Caco-2 (cell line): Measurements from ENCODE around the gene NAA30. TPM values are rescaled to one million over a fixed set of nuclear protein-coding genes. Genes with fewer than 3 reads are reported as not detected.

Experiments
- BruUV-seq: library from RNA; stranded (reverse); fragments of 400-500 nt; replicated peaks from 2 replicates; lab custom pipeline; 2021; lab: Mats Ljungman, UMichigan
- CTCF ChIA-PET: fragments of 300-600 bp; sonication (Branson Sonifier 250); formaldehyde crosslinking; loops from one replicate; lab custom pipeline; 2022; ENCODE audit warnings: antibody characterized with exemption; lab: Charles Lee
- POLR2A ChIA-PET: fragments of 300-600 bp; sonication (Branson Sonifier 250); formaldehyde crosslinking; loops from one replicate; lab custom pipeline; 2022; ENCODE audit warnings: antibody characterized with exemption; lab: Charles Lee
- DNase-seq, 2 experiments: peaks; one replicate each; pipeline versions ENCODE4 v3.0.0 to v3.0.0-alpha.2; 2020 to 2022
- H3K27me3 ChIP-seq: replicated peaks from 2 replicates; pipeline ENCODE4 v1.6.0; 2011; ENCODE audit warnings: low read length; ENCODE audit not compliant: control insufficient read depth, insufficient read depth
- H3K36me3 ChIP-seq: 2 replicates; pipeline ENCODE4 v1.5.1; 2011; ENCODE audit warnings: low read length; ENCODE audit not compliant: control insufficient read depth, insufficient read depth
- H3K4me1 ChIP-seq: fragments of 250-450 bp; sonication (Bioruptor Pico); 2 replicates; pipeline ENCODE4 v1.5.1; 2020; ENCODE audit warnings: mild to moderate bottlenecking
- H3K4me3 ChIP-seq: 2 replicates; pipeline ENCODE4 v1.5.1; 2011; ENCODE audit warnings: low read depth, mild to moderate bottlenecking, control low read depth, low read length
- H3K9me3 ChIP-seq: fragments of 250-450 bp; sonication (Bioruptor Pico); 2 replicates; pipeline ENCODE4 v1.5.1; 2020; ENCODE audit warnings: mild to moderate bottlenecking, moderate library complexity
- H3K27ac Mint-ChIP-seq: one replicate; pipeline ENCODE4 v1.8.0; 2022; ENCODE audit warnings: mixed read lengths; ENCODE audit not compliant: unreplicated experiment
- H3K27me3 Mint-ChIP-seq: one replicate; pipeline ENCODE4 v1.8.0; 2022; ENCODE audit warnings: mixed read lengths; ENCODE audit not compliant: insufficient read depth, unreplicated experiment
- H3K36me3 Mint-ChIP-seq: one replicate; pipeline ENCODE4 v1.8.0; 2022; ENCODE audit warnings: mild to moderate bottlenecking, mixed read lengths; ENCODE audit not compliant: insufficient read depth, unreplicated experiment
- H3K4me1 Mint-ChIP-seq: one replicate; pipeline ENCODE4 v1.8.0; 2022; ENCODE audit warnings: low read depth, mixed read lengths; ENCODE audit not compliant: unreplicated experiment
- H3K4me3 Mint-ChIP-seq: one replicate; pipeline ENCODE4 v1.8.0; 2022; ENCODE audit warnings: mild to moderate bottlenecking, moderate library complexity, mixed read lengths; ENCODE audit not compliant: unreplicated experiment
- H3K9me3 Mint-ChIP-seq: one replicate; pipeline ENCODE4 v1.8.0; 2022; ENCODE audit warnings: mixed read lengths; ENCODE audit not compliant: unreplicated experiment
- CTCF ChIP-seq, 2 experiments: fragments of 200-600 bp in 1 of 2; IDR thresholded peaks; 1 replicate in 1 of 2; 2 replicates in 1 of 2; pipeline versions ENCODE4 v1.5.1 to v1.8.0; 2011 to 2022; ENCODE audit warnings: antibody characterized with exemption in 1 of 2, control low read depth in 1 of 2, inconsistent platforms in 1 of 2, low read depth in 1 of 2, low read length in 1 of 2, mild to moderate bottlenecking in 1 of 2, moderate library complexity in 1 of 2; ENCODE audit not compliant: insufficient read depth in 1 of 2, severe bottlenecking in 1 of 2, unreplicated experiment in 1 of 2
- intact Hi-C: fragments of 100-400 bp; cut with micrococcal nuclease; formaldehyde crosslinking; loops from one replicate; pipeline ENCODE4 v1.10.0; 2022; ENCODE audit not compliant: unreplicated experiment
- total RNA-seq: library from RNA; stranded (reverse); gene quantifications from 2 replicates; pipeline ENCODE4 v1.2.3, GENCODE V29; 2022

Gene NAA30
- total RNA-seq, 1 experiment from 2014 or later: 23.7 TPM

- no peak for DNase-seq
- intact Hi-C loops: no loop called here
- Mint-ChIP-seq H3K4me3 (no peak overlapping the region), H3K27ac (no peak overlapping the region), H3K27me3 (peaks cover 6% of the 10 kb centered on the region), H3K4me1 (no peaks in the 10 kb centered on the region), H3K9me3 (peaks cover 9% of the 10 kb centered on the region), H3K36me3 (no peaks in the 10 kb centered on the region)
- H3K4me1 ChIP-seq: no peaks in the 10 kb centered on the region
- H3K36me3 ChIP-seq: no peaks in the 10 kb centered on the region
- TF ChIP-seq CTCF (IDR thresholded peaks at IDR 0.05; ENCODE audit: insufficient read depth in 1 of 2, low read depth in 1 of 2, low read length in 1 of 2, severe bottlenecking in 1 of 2, unreplicated experiment in 1 of 2): no peak
- POLR2A ChIA-PET: no interaction called here
- H3K27me3 ChIP-seq: no peaks in the 10 kb centered on the region
- H3K9me3 ChIP-seq: no peaks in the 10 kb centered on the region; the same call in 1 of the 2 replicates
- H3K4me3 ChIP-seq: no peak overlapping the region
- CTCF ChIA-PET: no interaction called here
- no TSS peak for BruUV-seq
These were observed 45.5 kb downstream of the NAA30 start for GRCh38 chr14:57435923-57436322.

- intact Hi-C loops: no loop called here
- Mint-ChIP-seq H3K36me3 (no peaks in the 10 kb centered on the region), H3K27ac (no peak overlapping the region), H3K9me3 (peaks cover 5% of the 10 kb centered on the region), H3K4me1 (no peaks in the 10 kb centered on the region), H3K4me3 (no peak overlapping the region), H3K27me3 (peaks cover 1% of the 10 kb centered on the region)
- DNase-seq: no peak
- H3K27me3 ChIP-seq: no peaks in the 10 kb centered on the region
- CTCF ChIA-PET: no interaction called here
- H3K4me1 ChIP-seq: no peaks in the 10 kb centered on the region
- TF ChIP-seq CTCF (IDR thresholded peaks at IDR 0.05; ENCODE audit: insufficient read depth in 1 of 2, low read depth in 1 of 2, low read length in 1 of 2, severe bottlenecking in 1 of 2, unreplicated experiment in 1 of 2): no peak
- H3K36me3 ChIP-seq: no peaks in the 10 kb centered on the region
- no TSS peak for BruUV-seq
- no peaks in the 10 kb centered on the region for H3K9me3 ChIP-seq
- POLR2A ChIA-PET: no interaction called here
- no peak overlapping the region for H3K4me3 ChIP-seq
These were observed 71.5 kb downstream of the NAA30 start for GRCh38 chr14:57461777-57462320.

DNA sequence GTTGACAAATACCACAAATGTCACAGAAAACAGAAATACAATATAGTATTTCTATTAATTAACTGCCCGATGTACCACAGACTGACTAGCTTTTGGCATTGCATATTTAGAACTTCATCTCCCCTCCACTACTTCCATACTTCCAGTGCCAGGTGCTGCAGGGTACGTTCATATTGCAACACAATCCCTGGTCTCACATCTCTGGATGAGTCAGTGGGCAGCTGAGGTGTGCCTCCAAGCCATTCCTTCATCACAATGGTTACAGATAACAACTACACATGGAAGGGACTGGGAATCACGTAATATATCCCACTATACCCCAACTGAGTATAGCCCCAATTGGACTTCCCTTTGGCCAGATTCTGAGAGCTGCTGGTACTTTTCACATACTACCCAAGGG is 72.2 kb downstream of the NAA30 start:
- H3K27ac Mint-ChIP-seq: no peak overlapping the region
- BruUV-seq: no TSS peak

More for the DNA sequence above, 72.2 kb downstream of the NAA30 start:
- TF ChIP-seq CTCF (IDR thresholded peaks at IDR 0.05; ENCODE audit: insufficient read depth in 1 of 2, low read depth in 1 of 2, low read length in 1 of 2, severe bottlenecking in 1 of 2, unreplicated experiment in 1 of 2): no peak
- no peaks in the 10 kb centered on the region for H3K27me3 ChIP-seq
- CTCF ChIA-PET: no interaction called here
- Mint-ChIP-seq H3K27me3 (no peaks in the 10 kb centered on the region), H3K9me3 (no peaks in the 10 kb centered on the region), H3K4me1 (no peaks in the 10 kb centered on the region), H3K4me3 (no peak overlapping the region), H3K36me3 (no peaks in the 10 kb centered on the region)
- H3K36me3 ChIP-seq: no peaks in the 10 kb centered on the region
- intact Hi-C loops: no loop called here
- H3K4me1 ChIP-seq: no peaks in the 10 kb centered on the region
- POLR2A ChIA-PET: no interaction called here
- no peaks in the 10 kb centered on the region for H3K9me3 ChIP-seq
- H3K4me3 ChIP-seq: no peak overlapping the region
- DNase-seq: no peak
